22Rv1 (cell line): ENCODE measurements around the gene MPZL1.

Experiments
- H3K27ac ChIP-seq: fragments of 450-650 bp; 2 replicates; pipeline ENCODE4 v1.5.1; 2017
- CTCF ChIP-seq: fragments of 450-650 bp; IDR thresholded peaks from 2 replicates; pipeline ENCODE4 v1.5.1; 2017; ENCODE audit warnings: mild to moderate bottlenecking
- ZFX ChIP-seq: fragments of 450-650 bp; IDR thresholded peaks from 2 replicates; pipeline ENCODE4 v1.6.1; 2017; ENCODE audit warnings: antibody characterized with exemption, borderline replicate concordance

Gene MPZL1

GRCh38 chr1:167706363-167706762 is 15.4 kb upstream of the MPZL1 start:
- no peak for TF ChIP-seq CTCF
- no peak for TF ChIP-seq ZFX
- H3K27ac ChIP-seq: no peak overlapping the region

- H3K27ac ChIP-seq: no peak overlapping the region
- no peak for TF ChIP-seq ZFX
- no peak for TF ChIP-seq CTCF
Measured at GRCh38 chr1:167706931-167707877, 14.6 kb upstream of the MPZL1 start.

- TF ChIP-seq CTCF (no peak), ZFX (no peak)
- no peak overlapping the region for H3K27ac ChIP-seq
Measured at GRCh38 chr1:167707942-167708341, 13.8 kb upstream of the MPZL1 start.

GRCh38 chr1:167708940-167709389 is 12.8 kb upstream of the MPZL1 start:
- TF ChIP-seq CTCF (no peak), ZFX (no peak)
- H3K27ac ChIP-seq: no peak overlapping the region

GRCh38 chr1:167710836-167711235 is 10.9 kb upstream of the MPZL1 start:
- TF ChIP-seq ZFX (no peak), CTCF (no peak)

GRCh38 chr1:167711797-167712196 is 10.0 kb upstream of the MPZL1 start:
- H3K27ac ChIP-seq: no peak overlapping the region
- TF ChIP-seq CTCF: no peak
- TF ChIP-seq ZFX: no peak

More at GRCh38 chr1:167710836-167711235, 10.9 kb upstream of the MPZL1 start:
- H3K27ac ChIP-seq: no peak overlapping the region
